GM12864 (cell line): ENCODE results near the gene SMG6.

Experiments
- DNase-seq: peaks from one replicate; pipeline ENCODE4 v3.0.0-alpha.2; 2011; ENCODE audit warnings: low read depth
- H3K4me3 ChIP-seq: 2 replicates; pipeline ENCODE4 v1.5.1; 2011; ENCODE audit warnings: mild to moderate bottlenecking, low read depth, low read length, control low read depth
- TF ChIP-seq, protein P1 (sequence below): IDR thresholded peaks from 2 replicates; pipeline ENCODE4 v1.5.1; 2011; ENCODE audit warnings: low read depth, mild to moderate bottlenecking, moderate library complexity, low read length, control low read depth, inconsistent platforms; ENCODE audit errors: missing control alignments

Gene SMG6

DNA sequence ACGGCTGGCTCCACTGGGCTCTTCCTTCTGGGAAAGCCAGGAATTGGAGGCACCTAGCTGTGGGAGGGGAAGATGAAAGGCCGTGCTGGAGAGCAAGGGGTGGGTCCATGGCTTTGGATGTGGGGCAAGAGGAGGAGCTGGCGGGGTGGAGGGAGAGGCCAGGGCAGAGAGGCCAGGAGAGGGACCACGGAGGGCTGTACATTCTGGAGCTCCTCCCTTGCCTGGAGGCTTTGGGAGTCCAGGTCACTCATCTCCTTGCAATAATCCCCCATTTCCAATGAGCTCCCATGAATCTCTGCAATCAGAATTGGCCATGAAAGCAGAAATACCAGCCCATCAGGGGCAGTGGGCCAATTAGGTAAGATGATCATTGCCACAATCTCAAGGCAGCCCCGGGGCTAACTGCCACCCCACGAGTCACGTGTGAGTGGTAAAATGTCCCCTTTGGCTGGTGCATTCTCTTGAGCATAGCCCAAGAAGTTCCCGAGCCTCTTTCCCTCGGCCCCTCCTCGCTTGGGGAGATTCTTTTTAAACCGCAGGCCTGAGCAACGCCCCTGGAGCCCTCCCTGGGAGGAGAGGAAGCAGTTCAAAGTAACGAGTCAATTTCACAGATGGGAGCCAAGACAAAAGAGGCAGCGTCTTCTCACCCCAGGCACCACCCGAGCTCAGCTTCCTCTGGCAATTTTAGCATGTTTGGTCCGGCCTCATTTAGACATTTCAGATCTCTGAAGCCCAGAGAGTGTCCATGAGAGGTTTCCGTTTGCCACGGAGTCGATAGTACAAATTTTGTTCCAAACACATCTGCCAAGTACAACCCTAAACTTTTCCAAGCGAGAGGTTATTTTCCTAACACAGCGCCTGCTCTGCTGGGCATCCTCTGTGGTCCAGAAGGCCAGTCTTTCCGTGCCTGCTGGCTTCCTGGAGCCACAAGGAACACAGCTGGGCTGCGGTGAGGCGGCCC is 291.9 kb downstream of the SMG6 start:
- H3K4me3 ChIP-seq, result no peak overlapping the region
- DNase-seq, result no peak
- TF ChIP-seq, protein P1, sequence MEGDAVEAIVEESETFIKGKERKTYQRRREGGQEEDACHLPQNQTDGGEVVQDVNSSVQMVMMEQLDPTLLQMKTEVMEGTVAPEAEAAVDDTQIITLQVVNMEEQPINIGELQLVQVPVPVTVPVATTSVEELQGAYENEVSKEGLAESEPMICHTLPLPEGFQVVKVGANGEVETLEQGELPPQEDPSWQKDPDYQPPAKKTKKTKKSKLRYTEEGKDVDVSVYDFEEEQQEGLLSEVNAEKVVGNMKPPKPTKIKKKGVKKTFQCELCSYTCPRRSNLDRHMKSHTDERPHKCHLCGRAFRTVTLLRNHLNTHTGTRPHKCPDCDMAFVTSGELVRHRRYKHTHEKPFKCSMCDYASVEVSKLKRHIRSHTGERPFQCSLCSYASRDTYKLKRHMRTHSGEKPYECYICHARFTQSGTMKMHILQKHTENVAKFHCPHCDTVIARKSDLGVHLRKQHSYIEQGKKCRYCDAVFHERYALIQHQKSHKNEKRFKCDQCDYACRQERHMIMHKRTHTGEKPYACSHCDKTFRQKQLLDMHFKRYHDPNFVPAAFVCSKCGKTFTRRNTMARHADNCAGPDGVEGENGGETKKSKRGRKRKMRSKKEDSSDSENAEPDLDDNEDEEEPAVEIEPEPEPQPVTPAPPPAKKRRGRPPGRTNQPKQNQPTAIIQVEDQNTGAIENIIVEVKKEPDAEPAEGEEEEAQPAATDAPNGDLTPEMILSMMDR, result no peak
